GM23338 (cell line): ENCODE results near the gene AZIN2. TPM values are rescaled to one million over a fixed set of nuclear protein-coding genes. Genes with fewer than 3 reads are reported as not detected.
A peak's percentile ranks its signal among the peaks of the same experiment; 100 is the strongest.

Source experiments
- ATAC-seq: fragments of 200-7000 bp; cut with Tn5 transposase; 3 replicates; pipeline ENCODE4 v1.9.1; 2020
- DNase-seq: peaks from one replicate; pipeline ENCODE4 v3.0.0-alpha.2; 2015; ENCODE audit warnings: low spot score
- H2AFZ ChIP-seq: fragments of 200-600 bp; sonication (generic); 2 replicates; pipeline ENCODE4 v1.8.0; 2016; ENCODE audit warnings: antibody characterized with exemption, mild to moderate bottlenecking, moderate library complexity
- H3F3A ChIP-seq: fragments of 200-600 bp; sonication (generic); replicated peaks from 2 replicates; pipeline ENCODE4 v1.8.0; 2017; ENCODE audit warnings: antibody characterized with exemption, mixed run types, low read depth
- H3K27ac ChIP-seq: fragments of 200-600 bp; sonication (generic); 2 replicates; pipeline ENCODE4 v1.6.1; 2016; ENCODE audit warnings: low read depth
- H3K27me3 ChIP-seq: fragments of 200-600 bp; sonication (generic); 2 replicates; pipeline ENCODE4 v1.8.0; 2016; ENCODE audit warnings: mild to moderate bottlenecking, mixed run types, moderate library complexity; ENCODE audit not compliant: insufficient read depth
- H3K36me3 ChIP-seq: fragments of 200-600 bp; sonication (generic); 2 replicates; pipeline ENCODE4 v1.8.0; 2016; ENCODE audit warnings: mild to moderate bottlenecking; ENCODE audit not compliant: insufficient read depth
- H3K4me1 ChIP-seq: fragments of 200-600 bp; sonication (generic); 2 replicates; pipeline ENCODE4 v1.8.0; 2016; ENCODE audit warnings: mild to moderate bottlenecking, moderate library complexity; ENCODE audit not compliant: insufficient read depth
- H3K4me2 ChIP-seq: fragments of 200-600 bp; sonication (generic); 2 replicates; pipeline ENCODE4 v1.7.1; 2017; ENCODE audit warnings: mixed run types
- H3K4me3 ChIP-seq: fragments of 200-600 bp; sonication (generic); 2 replicates; pipeline ENCODE4 v1.6.1; 2016; ENCODE audit warnings: mixed run types
- H3K79me2 ChIP-seq: fragments of 200-600 bp; sonication (generic); replicated peaks from 2 replicates; pipeline ENCODE4 v1.8.0; 2017; ENCODE audit warnings: mild to moderate bottlenecking; ENCODE audit not compliant: insufficient read depth
- H3K9me2 ChIP-seq: fragments of 200-600 bp; sonication (generic); 2 replicates; pipeline ENCODE4 v1.8.0; 2017; ENCODE audit not compliant: insufficient read depth
- H4K20me1 ChIP-seq: fragments of 200-600 bp; sonication (generic); replicated peaks from 2 replicates; pipeline ENCODE4 v1.8.0; 2017; ENCODE audit warnings: mild to moderate bottlenecking; ENCODE audit not compliant: insufficient read depth
- H3K27ac Mint-ChIP-seq: 2 replicates; pipeline ENCODE4 v1.8.0; 2020; ENCODE audit warnings: inconsistent platforms, mild to moderate bottlenecking, moderate library complexity, mixed read lengths
- H3K27me3 Mint-ChIP-seq: 3 replicates; pipeline ENCODE4 v1.8.0; 2022; ENCODE audit warnings: low read depth, mild to moderate bottlenecking, moderate library complexity, mixed read lengths, inconsistent platforms; ENCODE audit not compliant: insufficient read depth, poor library complexity
- H3K36me3 Mint-ChIP-seq: 3 replicates; pipeline ENCODE4 v1.8.0; 2021; ENCODE audit warnings: low read depth, mild to moderate bottlenecking, inconsistent platforms, moderate library complexity, mixed read lengths
- H3K4me1 Mint-ChIP-seq: 3 replicates; pipeline ENCODE4 v1.8.0; 2020; ENCODE audit warnings: mild to moderate bottlenecking, inconsistent platforms, mixed read lengths
- H3K4me3 Mint-ChIP-seq: 3 replicates; pipeline ENCODE4 v1.8.0; 2021; ENCODE audit warnings: moderate library complexity, mild to moderate bottlenecking, inconsistent platforms, mixed read lengths
- H3K9me3 Mint-ChIP-seq: 3 replicates; pipeline ENCODE4 v1.8.0; 2020; ENCODE audit warnings: moderate library complexity, mild to moderate bottlenecking, inconsistent platforms, mixed read lengths
- EZH2phosphoT487 ChIP-seq: fragments of 200-600 bp; sonication (generic); IDR thresholded peaks from one replicate; pipeline ENCODE4 v1.8.1; 2018; ENCODE audit warnings: antibody characterized with exemption; ENCODE audit not compliant: unreplicated experiment
- JUNB ChIP-seq: IDR thresholded peaks from one replicate; pipeline ENCODE4 v1.6.1; 2016; ENCODE audit warnings: antibody characterized with exemption; ENCODE audit not compliant: unreplicated experiment
- REST ChIP-seq: IDR thresholded peaks from one replicate; pipeline ENCODE4 v1.6.1; 2018; ENCODE audit warnings: antibody characterized with exemption; ENCODE audit not compliant: unreplicated experiment
- ZNF462 ChIP-seq: fragments of 250-450 bp; sonication (Bioruptor Pico); IDR thresholded peaks from 2 replicates; pipeline ENCODE4 v1.5.0; 2020; ENCODE audit warnings: mild to moderate bottlenecking, moderate library complexity
- polyA plus RNA-seq: library from polyadenylated mRNA; unstranded; fragments of >200 nt; fragmentation: Nextera tagmentation; extraction: Ambion mirVana; gene quantifications from 2 replicates; pipeline ENCODE4 v1.2.1, GENCODE V29; 2016
- total RNA-seq: library from RNA; depleted of rRNA; stranded (reverse); fragments of >200 nt; shearing (Covaris generic); gene quantifications from 2 replicates; pipeline ENCODE4 v1.2.3, GENCODE V29; 2014

The AZIN2 gene
- total and polyA plus RNA-seq, 2 experiments from 2014 or later: 0.37 to 1.2 TPM

- Mint-ChIP-seq H3K27me3 (peaks cover 9% of the 10 kb centered on the region), H3K36me3 (peaks cover 8% of the 10 kb centered on the region), H3K9me3 (no peaks in the 10 kb centered on the region; the same call in 2 of the 3 replicates), H3K27ac (no peak overlapping the region), H3K4me3 (peak overlapping the region; percentile 2), H3K4me1 (peaks cover 14% of the 10 kb centered on the region)
- Histone ChIP-seq H3K36me3 (no peaks in the 10 kb centered on the region), H3K27me3 (0 out of 2 replicates have a peak, but pooled peaks cover 5% of the 10 kb centered on the region), H3K4me3 (peak overlapping the region; percentile 31), H4K20me1 (no peaks in the 10 kb centered on the region), H3K27ac (no peak overlapping the region), H3K4me2 (peak overlapping the region; percentile 65), H3K4me1 (peaks cover 23% of the 10 kb centered on the region), H3K9me2 (peaks cover 3% of the 10 kb centered on the region; the same call in 1 of the 2 replicates), H2AFZ (no peak overlapping the region), H3F3A (no peaks in the 10 kb centered on the region; the same call in 1 of the 2 replicates), H3K79me2 (no peaks in the 10 kb centered on the region)
- TF ChIP-seq JUNB (no peak), EZH2phosphoT487 (no peak), ZNF462 (no peak), REST (no peak)
- no peak for ATAC-seq
- no peak for DNase-seq
These were observed 47.8 kb downstream of the AZIN2 start for GRCh38 chr1:33128781-33129180.
